Fibroblast of villous mesenchyme (primary cell): ENCODE measurements around the gene IL4R. TPM values are rescaled to one million over a fixed set of nuclear protein-coding genes. Genes with fewer than 3 reads are reported as not detected.

Experiments
- DNase-seq: peaks from one replicate; pipeline ENCODE4 v3.0.0-alpha.2; 2010; ENCODE audit warnings: low read depth
- H3K4me3 ChIP-seq: 2 replicates; pipeline ENCODE4 v1.5.1; 2011; ENCODE audit warnings: low read depth, mild to moderate bottlenecking, low read length
- CTCF ChIP-seq: IDR thresholded peaks from 2 replicates; pipeline ENCODE4 v1.5.1; 2012; ENCODE audit warnings: low read depth, mild to moderate bottlenecking, low read length; ENCODE audit not compliant: insufficient read depth
- total RNA-seq: library from RNA; depleted of rRNA; stranded (reverse); fragments of >200 nt; gene quantifications from 2 replicates; pipeline ENCODE4 v1.2.3, GENCODE V29; 2012

IL4R gene
- total RNA-seq, 1 donor: 25.0 TPM

DNA sequence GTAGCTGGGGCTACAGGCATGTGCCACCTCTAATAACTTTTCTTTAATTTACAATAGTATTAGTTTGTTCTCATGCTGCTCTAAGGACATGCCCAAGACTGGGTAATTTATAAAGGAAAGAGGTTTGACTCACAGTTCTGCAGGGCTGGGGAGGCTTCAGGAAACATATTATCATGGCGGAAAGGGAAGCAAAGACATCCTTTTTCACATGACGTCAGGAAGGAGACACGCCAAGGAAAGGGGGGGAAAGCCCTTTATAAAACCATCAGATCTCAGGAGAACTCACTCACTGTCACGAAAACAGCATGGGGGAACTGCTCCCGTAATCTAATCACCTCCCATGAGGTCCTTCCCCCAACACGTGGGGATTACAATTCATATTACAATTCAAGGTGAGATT is 18.3 kb downstream of the IL4R start:
- no peak for TF ChIP-seq CTCF
- no peak for DNase-seq
- H3K4me3 ChIP-seq: no peak overlapping the region

DNA sequence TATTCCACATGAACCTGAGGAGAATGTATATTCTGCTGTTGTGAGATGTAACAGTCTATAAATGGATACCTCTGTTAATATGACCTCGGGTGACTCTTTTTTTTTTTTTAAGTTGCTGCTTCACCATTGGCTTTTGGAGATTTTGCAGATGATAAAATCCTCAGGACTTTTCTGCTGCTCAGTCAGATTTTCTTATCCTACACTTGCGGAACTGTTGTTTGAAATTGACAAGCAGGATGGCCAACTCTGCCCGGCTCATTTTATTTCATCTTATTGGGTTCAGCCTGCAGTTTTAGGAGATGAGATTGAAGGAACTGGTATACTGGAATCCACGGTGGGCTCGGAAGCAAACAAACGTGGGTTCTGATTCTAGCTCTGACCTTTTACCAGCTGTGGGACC is 19.3 kb downstream of the IL4R start:
- no peak overlapping the region for H3K4me3 ChIP-seq
- TF ChIP-seq CTCF: no peak
- no peak for DNase-seq

GRCh38 chr16:27333549-27333948 is 19.8 kb downstream of the IL4R start:
- no peak for DNase-seq
- H3K4me3 ChIP-seq: no peak overlapping the region
- no peak for TF ChIP-seq CTCF

- TF ChIP-seq CTCF: no peak
- DNase-seq: no peak
- H3K4me3 ChIP-seq: no peak overlapping the region
These were observed 20.5 kb downstream of the IL4R start for GRCh38 chr16:27334192-27334764.

DNA sequence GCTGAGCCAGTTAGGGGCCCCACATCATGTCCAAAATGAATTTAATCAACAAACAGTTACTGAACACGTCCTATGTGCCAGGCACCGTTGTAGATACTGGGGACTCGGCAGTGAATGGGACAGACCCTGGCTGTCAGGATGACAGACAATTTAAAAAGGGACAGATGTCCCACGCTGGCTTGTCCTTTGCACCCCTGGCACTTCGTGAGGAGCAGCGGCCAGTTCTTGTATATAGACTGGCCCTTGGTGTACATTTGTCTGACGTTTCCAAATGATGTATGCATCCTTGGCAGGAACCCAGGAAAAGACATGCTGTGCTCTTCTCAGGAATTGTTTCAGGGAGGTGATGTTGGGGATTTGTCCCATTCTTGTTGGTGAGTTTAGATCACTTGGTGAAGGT is 21.1 kb downstream of the IL4R start:
- no peak for DNase-seq
- H3K4me3 ChIP-seq: no peak overlapping the region
- TF ChIP-seq CTCF: no peak

DNA sequence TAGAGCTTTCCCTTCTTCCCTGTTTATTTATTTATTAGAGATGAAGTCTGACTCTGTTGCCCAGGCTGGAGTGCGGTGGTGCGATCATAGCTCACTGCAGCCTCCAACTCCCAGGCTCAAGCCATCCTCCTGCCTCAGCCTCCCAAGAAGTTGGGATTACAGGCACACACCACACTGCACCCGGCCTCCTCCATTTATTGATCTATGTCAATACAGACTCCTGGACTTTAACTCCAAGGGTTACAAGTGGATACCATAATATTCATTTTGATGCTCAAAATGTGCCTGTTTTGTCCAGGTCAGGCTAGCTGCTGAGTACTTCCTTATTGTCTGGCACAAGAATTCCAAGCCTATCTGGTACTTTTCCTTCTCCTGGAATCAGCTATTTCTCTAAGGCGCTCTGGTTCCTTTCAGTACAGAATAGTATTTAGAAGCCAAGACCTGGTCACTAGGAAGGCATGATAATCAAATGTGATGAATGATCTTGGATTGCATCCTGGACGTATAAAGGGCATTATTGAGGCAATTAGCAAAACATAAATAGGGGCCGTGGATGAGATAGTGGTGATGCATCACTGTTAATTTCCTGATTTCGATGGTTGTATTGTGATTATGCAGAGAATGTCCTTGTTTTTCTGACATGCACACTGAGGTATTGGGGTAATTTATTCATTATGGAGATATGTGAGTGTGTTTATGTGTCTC is 21.7 kb downstream of the IL4R start:
- DNase-seq: peak; percentile 76
- no peak overlapping the region for H3K4me3 ChIP-seq
- TF ChIP-seq CTCF: no peak

- DNase-seq: no peak
- TF ChIP-seq CTCF: no peak
- no peak overlapping the region for H3K4me3 ChIP-seq
These were observed 23.2 kb downstream of the IL4R start for GRCh38 chr16:27337024-27337423.
